K562 (cell line): ENCODE results near the gene SNAI1. TPM values are rescaled to one million over a fixed set of nuclear protein-coding genes. Genes with fewer than 3 reads are reported as not detected.

ENCODE experiments used
- ATAC-seq: fragments of 200-7000 bp; cut with Tn5 transposase; 3 replicates; pipeline ENCODE4 v1.9.1; 2020; ENCODE audit warnings: moderate library complexity
- BruUV-seq: library from RNA; stranded (reverse); fragments of 400-500 nt; replicated peaks from 2 replicates; lab custom pipeline; 2021; lab: Mats Ljungman, UMichigan
- CTCF ChIA-PET: fragments of 300-600 bp; formaldehyde crosslinking; extraction: SDS; loops from one replicate; lab custom pipeline; 2021; ENCODE audit warnings: low intra/inter-chr PET ratio; lab: Yijun Ruan, JAX
- POLR2A ChIA-PET: fragments of 300-600, 350-650 bp; sonication (Branson Sonifier 250); formaldehyde crosslinking; extraction: SDS; loops from one replicate; lab custom pipeline; 2021; ENCODE audit warnings: antibody characterized with exemption, inconsistent platforms; lab: Yijun Ruan, JAX
- DNase-seq, 4 experiments: peaks; one replicate each; pipeline versions ENCODE4 v3.0.0 to v3.0.0-alpha.2; 2011 to 2018; ENCODE audit warnings: low spot score in 3 of 4, mixed read lengths in 3 of 4; ENCODE audit errors: extremely low read depth in 1 of 4
- FAIRE-seq: peaks from 2 replicates; lab custom pipeline; 2011; peaks lifted over from hg19 to GRCh38; lab: Jason Lieb, UNC
- H2AFZ ChIP-seq: 2 replicates; pipeline ENCODE4 v1.6.0; 2011; ENCODE audit warnings: low read depth, low read length, control low read depth, inconsistent platforms
- H3K27ac ChIP-seq: fragments of 200-600 bp; 3 replicates; pipeline ENCODE4 v1.8.0; 2011; ENCODE audit warnings: low read depth, mild to moderate bottlenecking, control low read depth, inconsistent platforms, low read length, moderate library complexity, mixed read lengths; ENCODE audit errors: extremely low read depth
- H3K27me3 ChIP-seq, 2 experiments: fragments of 300-600 bp in 1 of 2; 2 replicates in 1 of 2; 3 replicates in 1 of 2; pipeline versions ENCODE4 v1.6.0 to v1.8.0; 2011; ENCODE audit warnings: inconsistent platforms in 2 of 2, low read length in 2 of 2, mild to moderate bottlenecking in 1 of 2, mixed read lengths in 1 of 2, moderate library complexity in 1 of 2; ENCODE audit not compliant: control insufficient read depth in 2 of 2, insufficient read depth in 2 of 2
- H3K36me3 ChIP-seq: fragments of 300-600 bp; 3 replicates; pipeline ENCODE4 v1.8.0; 2011; ENCODE audit warnings: mild to moderate bottlenecking, low read length, inconsistent platforms; ENCODE audit not compliant: control insufficient read depth, insufficient read depth
- H3K4me1 ChIP-seq, 2 experiments: fragments of 200-600 bp in 1 of 2; replicated peaks in 1 of 2; 2 replicates in 1 of 2; 3 replicates in 1 of 2; pipeline versions ENCODE4 v1.5.1 to v1.8.0; 2011; ENCODE audit warnings: inconsistent platforms in 2 of 2, low read length in 2 of 2, mild to moderate bottlenecking in 1 of 2, mixed read lengths in 1 of 2, moderate library complexity in 1 of 2; ENCODE audit not compliant: control insufficient read depth in 2 of 2, insufficient read depth in 2 of 2
- H3K4me2 ChIP-seq: 2 replicates; pipeline ENCODE4 v1.6.1; 2011; ENCODE audit warnings: low read length, control low read depth, inconsistent platforms, mixed read lengths; ENCODE audit not compliant: insufficient read depth
- H3K4me3 ChIP-seq: fragments of 200-600 bp; sonication (generic), shearing (Covaris generic); 2 replicates; pipeline ENCODE4 v1.5.1; 2016; ENCODE audit warnings: control low read depth, inconsistent platforms
- H3K79me2 ChIP-seq: fragments of 200-600 bp; 3 replicates; pipeline ENCODE4 v1.8.0; 2011; ENCODE audit warnings: low read length, inconsistent platforms; ENCODE audit not compliant: control insufficient read depth, insufficient read depth
- H3K9ac ChIP-seq, 2 experiments: 2 replicates each; pipeline versions ENCODE4 v1.6.0 to v1.6.1; 2011; ENCODE audit warnings: low read depth in 2 of 2, low read length in 2 of 2, control low read depth in 1 of 2, inconsistent platforms in 1 of 2, mild to moderate bottlenecking in 1 of 2, mixed read lengths in 1 of 2; ENCODE audit not compliant: insufficient read depth in 1 of 2
- H3K9me1 ChIP-seq: one replicate; pipeline ENCODE4 v1.6.0; 2011; ENCODE audit warnings: inconsistent platforms, mild to moderate bottlenecking, low read length, moderate library complexity; ENCODE audit not compliant: control insufficient read depth, insufficient read depth
- H3K9me3 ChIP-seq: replicated peaks from 2 replicates; pipeline ENCODE4 v1.5.1; 2011; ENCODE audit warnings: low read depth, low read length, inconsistent platforms; ENCODE audit not compliant: control insufficient read depth, insufficient read depth
- H4K20me1 ChIP-seq: replicated peaks from 2 replicates; pipeline ENCODE4 v1.6.1; 2011; ENCODE audit warnings: low read length, inconsistent platforms, mixed read lengths; ENCODE audit not compliant: control insufficient read depth, insufficient read depth
- EP400 ChIP-seq: fragments of 450-650 bp; IDR thresholded peaks from 2 replicates; pipeline ENCODE4 v1.6.1; 2017; ENCODE audit warnings: antibody characterized with exemption, mild to moderate bottlenecking, moderate library complexity
- HDGF ChIP-seq: fragments of 450-650 bp; IDR thresholded peaks from 2 replicates; pipeline ENCODE4 v1.6.1; 2016
- HLTF ChIP-seq: fragments of 450-650 bp; IDR thresholded peaks from 2 replicates; pipeline ENCODE4 v1.6.1; 2016
- LARP7 ChIP-seq: fragments of 450-650 bp; IDR thresholded peaks from 2 replicates; pipeline ENCODE4 v1.6.1; 2016
- OTX1 ChIP-seq: fragments of 450-650 bp; formaldehyde crosslinking; IDR thresholded peaks from 2 replicates; pipeline ENCODE4 v1.4.0; 2022; ENCODE audit warnings: mild to moderate bottlenecking
- RBFOX2 ChIP-seq: fragments of 200-400 bp; formaldehyde crosslinking; IDR thresholded peaks from 2 replicates; pipeline ENCODE4 v1.6.1; 2017; ENCODE audit warnings: low read depth, mild to moderate bottlenecking, low read length, moderate library complexity
- THRB ChIP-seq: fragments of 450-650 bp; formaldehyde crosslinking; conservative IDR thresholded peaks from 2 replicates; pipeline ENCODE4 v1.4.0; 2022; ENCODE audit warnings: mild to moderate bottlenecking, missing genetic modification characterization
- ZBTB26 ChIP-seq: fragments of 450-650 bp; formaldehyde crosslinking; IDR thresholded peaks from 2 replicates; pipeline ENCODE4 v1.4.0; 2022; ENCODE audit warnings: missing genetic modification characterization
- ZBTB5 ChIP-seq: fragments of 450-650 bp; IDR thresholded peaks from 2 replicates; pipeline ENCODE4 v1.6.1; 2017; ENCODE audit warnings: antibody characterized with exemption
- ZBTB7A ChIP-seq: IDR thresholded peaks from 2 replicates; pipeline ENCODE4 v1.6.1; 2011; ENCODE audit warnings: low read depth, mild to moderate bottlenecking, low read length, moderate library complexity, borderline replicate concordance; ENCODE audit not compliant: control insufficient read depth
- ZNF316 ChIP-seq: fragments of 450-650 bp; IDR thresholded peaks from 2 replicates; pipeline ENCODE4 v1.6.1; 2016
- WGBS: fragments of 100-300 bp; shearing (Covaris generic); methylation state at CpG from one replicate; pipeline ENCODE4 v1.1.6; 2016; ENCODE audit warnings: low coverage, mixed read lengths; ENCODE audit not compliant: insufficient coverage; ENCODE audit errors: missing lambda C conversion rate; 5-methylcytosine and 5-hydroxymethylcytosine counted together
- in situ Hi-C: fragments of 300-500 bp; cut with MboI; formaldehyde crosslinking; loops from 4 replicates; pipeline ENCODE4 v1.15.0; 2018; ENCODE audit warnings: inconsistent platforms, mixed read lengths
- intact Hi-C: fragments of 100-400 bp; cut with micrococcal nuclease; formaldehyde crosslinking; loops from 2 replicates; pipeline ENCODE4 v1.14.2; 2022
- polyA plus RNA-seq, 8 experiments: library from polyadenylated mRNA; depleted of rRNA in 4 of 8; stranded (reverse) in 5 of 8; unstranded in 3 of 8; fragments of >200 nt; fragmentation: Nextera tagmentation in 2 of 8; fragmentation: Illumina TruSeq in 1 of 8; extraction: Ambion mirVana in 2 of 8; extraction: Trizol in 1 of 8; gene quantifications; 2 replicates each; pipeline versions ENCODE4 v1.2.1 to v1.2.3, GENCODE V29; 2011 to 2014; ENCODE audit warnings: inconsistent platforms in 1 of 8, missing spikeins in 1 of 8
- total RNA-seq, 7 experiments: library from RNA; depleted of rRNA in 6 of 7; stranded (reverse); fragments of >200 nt in 6 of 7; fragmentation: Illumina TruSeq in 2 of 7; extraction: Trizol in 2 of 7; gene quantifications; 2 replicates each; pipeline versions ENCODE4 v1.2.1 to v1.2.3, GENCODE V29; 2011 to 2021; ENCODE audit warnings: low replicate concordance in 1 of 7
- TF ChIP-seq, protein P1 (sequence below): sonication (generic); formaldehyde crosslinking; IDR thresholded peaks from 2 replicates; pipeline ENCODE4 v1.8.0; 2022; ENCODE audit warnings: missing genetic modification reagents, mild to moderate bottlenecking, moderate library complexity, borderline replicate concordance
- TF ChIP-seq, protein P2 (sequence below), 2 experiments: fragments of 450-650 bp; IDR thresholded peaks; 2 replicates each; pipeline ENCODE4 v1.6.1; 2016

SNAI1 gene
- total and polyA plus RNA-seq, 9 of the 15 experiments (the other 6 are each of a cell fraction or from before 2014, with no cell fraction given): 0.32 to 11.6 (median 2.0) TPM

DNA sequence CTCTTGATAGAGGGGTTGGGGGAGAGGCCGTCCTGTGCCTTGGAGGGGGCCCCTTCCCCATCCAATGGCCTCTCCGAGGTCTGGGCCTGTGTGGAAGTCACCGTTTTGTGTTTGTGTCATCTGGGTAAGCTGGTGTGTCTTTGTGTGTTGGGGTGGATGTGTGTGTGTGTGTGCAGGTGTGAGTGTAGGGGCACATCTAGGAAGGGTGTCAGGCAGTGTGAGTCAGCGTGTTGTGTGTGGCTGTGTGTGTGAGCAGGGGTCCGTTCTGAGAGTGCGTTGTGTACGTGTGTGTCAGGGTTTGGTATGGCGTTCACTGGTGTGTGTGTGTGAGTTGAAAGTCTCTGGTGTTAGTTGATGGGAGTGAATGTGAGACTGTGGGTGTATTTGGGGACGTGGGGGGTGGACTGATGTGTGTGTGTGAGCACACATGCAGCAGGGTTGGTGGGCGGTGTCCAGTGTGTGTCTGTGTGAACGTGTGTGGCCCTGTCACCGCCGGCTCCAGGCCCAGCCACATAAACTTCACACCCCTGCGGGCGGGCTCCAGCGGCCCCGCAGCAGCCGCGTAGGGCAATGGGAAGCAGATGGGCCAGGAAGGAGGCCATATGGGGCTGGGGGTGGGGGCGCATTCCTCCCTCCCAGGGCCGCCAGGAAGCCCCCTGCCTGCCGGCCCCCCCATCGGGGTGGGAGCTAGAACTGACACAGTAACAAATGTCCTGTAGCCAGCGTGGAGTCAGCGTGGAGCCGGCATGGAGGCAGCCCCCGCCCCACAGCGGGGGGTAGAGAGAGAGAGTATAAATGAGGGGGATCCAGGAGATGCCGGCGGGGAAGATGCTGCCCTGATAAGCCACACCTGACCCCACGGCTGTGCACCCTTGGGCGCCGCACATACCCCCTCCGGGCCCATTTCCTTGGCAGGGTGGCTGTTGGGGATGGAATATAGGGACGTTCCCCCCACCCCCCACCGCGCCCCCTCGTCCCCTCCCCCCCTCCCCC lies 32.1 kb downstream of the SNAI1 start:
- no peak for FAIRE-seq
- TF ChIP-seq HLTF: peak; percentile 59; the same call in 1 of the 2 replicates
- TF ChIP-seq OTX1 (CRISPR knock-in tag): 0 out of 2 replicates have a peak, but pooled peaks have one; percentile 9
- 0 out of 2 replicates have a peak, but pooled peaks have one; percentile 29 for TF ChIP-seq ZBTB7A
- peak; percentile 36; the same call in 1 of the 2 replicates for TF ChIP-seq ZNF316
- no peak for TF ChIP-seq EP400
- 0 out of 2 replicates have a peak, but pooled peaks have one; percentile 27 for TF ChIP-seq RBFOX2
- 0 out of 2 replicates have a peak, but pooled peaks have one; percentile 10 for TF ChIP-seq THRB (CRISPR knock-in tag)
- TF ChIP-seq, protein P1, sequence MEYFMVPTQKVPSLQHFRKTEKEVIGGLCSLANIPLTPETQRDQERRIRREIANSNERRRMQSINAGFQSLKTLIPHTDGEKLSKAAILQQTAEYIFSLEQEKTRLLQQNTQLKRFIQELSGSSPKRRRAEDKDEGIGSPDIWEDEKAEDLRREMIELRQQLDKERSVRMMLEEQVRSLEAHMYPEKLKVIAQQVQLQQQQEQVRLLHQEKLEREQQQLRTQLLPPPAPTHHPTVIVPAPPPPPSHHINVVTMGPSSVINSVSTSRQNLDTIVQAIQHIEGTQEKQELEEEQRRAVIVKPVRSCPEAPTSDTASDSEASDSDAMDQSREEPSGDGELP (CRISPR knock-in tag): no peak
- TF ChIP-seq ZBTB5: 0 out of 2 replicates have a peak, but pooled peaks have one; percentile 16
- TF ChIP-seq, protein P2, sequence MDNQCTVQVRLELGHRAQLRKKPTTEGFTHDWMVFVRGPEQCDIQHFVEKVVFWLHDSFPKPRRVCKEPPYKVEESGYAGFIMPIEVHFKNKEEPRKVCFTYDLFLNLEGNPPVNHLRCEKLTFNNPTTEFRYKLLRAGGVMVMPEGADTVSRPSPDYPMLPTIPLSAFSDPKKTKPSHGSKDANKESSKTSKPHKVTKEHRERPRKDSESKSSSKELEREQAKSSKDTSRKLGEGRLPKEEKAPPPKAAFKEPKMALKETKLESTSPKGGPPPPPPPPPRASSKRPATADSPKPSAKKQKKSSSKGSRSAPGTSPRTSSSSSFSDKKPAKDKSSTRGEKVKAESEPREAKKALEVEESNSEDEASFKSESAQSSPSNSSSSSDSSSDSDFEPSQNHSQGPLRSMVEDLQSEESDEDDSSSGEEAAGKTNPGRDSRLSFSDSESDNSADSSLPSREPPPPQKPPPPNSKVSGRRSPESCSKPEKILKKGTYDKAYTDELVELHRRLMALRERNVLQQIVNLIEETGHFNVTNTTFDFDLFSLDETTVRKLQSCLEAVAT (IDR thresholded peaks at IDR 0.05): peak; percentile 18 to 40; a peak in 1 of 4 replicates
- TF ChIP-seq LARP7: 0 out of 2 replicates have a peak, but pooled peaks have one; percentile 78
- peak; percentile 82; the same call in 1 of the 2 replicates for TF ChIP-seq HDGF
- TF ChIP-seq ZBTB26 (CRISPR knock-in tag): peak; percentile 60; the same call in 1 of the 2 replicates

More for the DNA sequence above, 32.1 kb downstream of the SNAI1 start:
- no peaks in the 10 kb centered on the region for H3K9me1 ChIP-seq
- no peaks in the 10 kb centered on the region for H3K36me3 ChIP-seq
- CTCF ChIA-PET: no interaction called here
- no TSS peak for BruUV-seq
- 77% methylated on average over 32 of the region's 38 CpGs for WGBS
- H3K4me3 ChIP-seq: no peak overlapping the region
- no peaks in the 10 kb centered on the region; the same call in 2 of the 3 replicates for H3K79me2 ChIP-seq
- intact Hi-C loops: no loop called here
- H3K9me3 ChIP-seq: no peaks in the 10 kb centered on the region
- in situ Hi-C loops: no loop called here
- POLR2A ChIA-PET: interaction anchor here (0.8 to 3.4 kb wide), 4 partner anchors 13 to 31 kb away, joined by 4 to 19 read pairs (median 6); partner anchors contain the start of gene SNAI1
- H3K9ac ChIP-seq: peak overlapping the region; percentile 12 to 85; a peak in 3 of 4 replicates
- DNase-seq: peak in 1 of 4 experiments; percentile 41
- peak overlapping the region; percentile 23; the same call in 1 of the 2 replicates for H3K4me2 ChIP-seq
- H4K20me1 ChIP-seq: no peaks in the 10 kb centered on the region
- peaks cover 39 to 44% of the 10 kb centered on the region in 2 experiments for H3K4me1 ChIP-seq
- 0 out of 2 replicates have a peak overlapping the region, but pooled peaks have one; percentile 55 for H2AFZ ChIP-seq
- ATAC-seq: no peak
- peak overlapping the region; percentile 18; the same call in 1 of the 3 replicates for H3K27ac ChIP-seq
- H3K27me3 ChIP-seq: no peaks in the 10 kb centered on the region
